Gastrocnemius medialis (tissue), 4 donors: ENCODE results near the gene CORO2B.

Experiments used
- CTCF ChIP-seq, 5 experiments: fragments of 450-650 bp in 3 of 5; fragments of 200-600 bp in 2 of 5; sonication (generic) in 2 of 5; IDR thresholded peaks in 4 of 5; conservative IDR thresholded peaks in 1 of 5; 1 replicate in 4 of 5; 2 replicates in 1 of 5; pipeline ENCODE4 v1.5.1; 2016 to 2019; ENCODE audit warnings: antibody characterized with exemption in 5 of 5, mild to moderate bottlenecking in 3 of 5, moderate library complexity in 3 of 5
- POLR2A ChIP-seq, 2 donors: fragments of 450-650 bp; IDR thresholded peaks; one replicate each; pipeline ENCODE4 v1.6.1; 2017; ENCODE audit warnings: antibody characterized with exemption in 2 of 2, mild to moderate bottlenecking in 2 of 2, moderate library complexity in 2 of 2

GRCh38 chr15:68684476-68684875 is 105.7 kb downstream of the CORO2B start:
- TF ChIP-seq CTCF (IDR thresholded peaks at IDR 0.05 in 4 of 5, conservative IDR thresholded peaks at IDR 0.05 in 1 of 5) (no peak), POLR2A (IDR thresholded peaks at IDR 0.05) (no peak)
